GM12801 (cell line): ENCODE data around the gene CTDSPL.

Experiments
- TF ChIP-seq, protein P1 (sequence below): IDR thresholded peaks from one replicate; pipeline ENCODE4 v1.5.1; 2011; ENCODE audit warnings: control low read depth; ENCODE audit not compliant: insufficient read length; ENCODE audit errors: extremely low read depth

Gene CTDSPL

DNA sequence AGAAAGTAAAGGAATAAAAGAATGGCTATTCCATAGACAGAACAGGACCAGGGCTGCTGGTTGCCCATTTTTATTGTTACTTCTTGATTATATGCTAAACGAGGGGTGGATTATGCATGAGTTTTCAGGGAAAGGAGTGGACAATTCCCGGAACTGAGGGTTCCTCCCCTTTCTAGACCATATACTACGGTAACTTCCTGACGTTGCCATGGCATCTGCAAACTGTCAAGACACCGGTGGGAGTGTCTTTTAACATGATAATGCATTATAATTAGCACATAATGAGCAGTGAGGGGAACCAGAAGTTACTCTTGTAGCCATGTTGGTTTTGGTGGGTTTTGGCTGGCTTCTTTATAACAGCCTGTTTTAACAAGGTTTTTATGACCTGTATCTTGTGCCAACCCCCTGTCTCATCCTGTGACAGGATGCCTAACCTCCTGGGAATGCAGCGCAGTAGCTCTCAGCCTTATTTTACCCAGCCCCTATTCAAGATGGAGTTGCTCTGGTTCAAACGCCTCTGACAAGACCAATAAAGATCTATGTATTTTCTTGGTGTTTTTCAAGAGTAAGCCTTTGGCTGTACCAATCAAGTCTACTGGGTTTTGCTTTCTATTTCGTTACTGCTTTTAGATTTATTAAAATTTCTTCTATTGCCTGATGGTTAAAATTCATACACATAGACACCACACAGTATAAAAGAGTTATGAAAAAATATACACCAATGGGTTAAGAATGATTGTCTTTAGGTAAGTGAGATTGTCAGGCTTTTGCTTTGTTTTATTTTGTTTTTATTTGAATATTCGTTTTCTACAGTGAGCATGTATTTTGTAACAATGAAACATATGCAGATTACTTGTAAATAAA is 37.4 kb upstream of the CTDSPL start:
- TF ChIP-seq, protein P1, sequence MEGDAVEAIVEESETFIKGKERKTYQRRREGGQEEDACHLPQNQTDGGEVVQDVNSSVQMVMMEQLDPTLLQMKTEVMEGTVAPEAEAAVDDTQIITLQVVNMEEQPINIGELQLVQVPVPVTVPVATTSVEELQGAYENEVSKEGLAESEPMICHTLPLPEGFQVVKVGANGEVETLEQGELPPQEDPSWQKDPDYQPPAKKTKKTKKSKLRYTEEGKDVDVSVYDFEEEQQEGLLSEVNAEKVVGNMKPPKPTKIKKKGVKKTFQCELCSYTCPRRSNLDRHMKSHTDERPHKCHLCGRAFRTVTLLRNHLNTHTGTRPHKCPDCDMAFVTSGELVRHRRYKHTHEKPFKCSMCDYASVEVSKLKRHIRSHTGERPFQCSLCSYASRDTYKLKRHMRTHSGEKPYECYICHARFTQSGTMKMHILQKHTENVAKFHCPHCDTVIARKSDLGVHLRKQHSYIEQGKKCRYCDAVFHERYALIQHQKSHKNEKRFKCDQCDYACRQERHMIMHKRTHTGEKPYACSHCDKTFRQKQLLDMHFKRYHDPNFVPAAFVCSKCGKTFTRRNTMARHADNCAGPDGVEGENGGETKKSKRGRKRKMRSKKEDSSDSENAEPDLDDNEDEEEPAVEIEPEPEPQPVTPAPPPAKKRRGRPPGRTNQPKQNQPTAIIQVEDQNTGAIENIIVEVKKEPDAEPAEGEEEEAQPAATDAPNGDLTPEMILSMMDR = no peak

- TF ChIP-seq, protein P1 = no peak
Observed at GRCh38 chr3:37824954-37825328, 36.7 kb upstream of the CTDSPL start.

- TF ChIP-seq, protein P1 = no peak
Observed at GRCh38 chr3:37825744-37826400, 35.8 kb upstream of the CTDSPL start.

DNA sequence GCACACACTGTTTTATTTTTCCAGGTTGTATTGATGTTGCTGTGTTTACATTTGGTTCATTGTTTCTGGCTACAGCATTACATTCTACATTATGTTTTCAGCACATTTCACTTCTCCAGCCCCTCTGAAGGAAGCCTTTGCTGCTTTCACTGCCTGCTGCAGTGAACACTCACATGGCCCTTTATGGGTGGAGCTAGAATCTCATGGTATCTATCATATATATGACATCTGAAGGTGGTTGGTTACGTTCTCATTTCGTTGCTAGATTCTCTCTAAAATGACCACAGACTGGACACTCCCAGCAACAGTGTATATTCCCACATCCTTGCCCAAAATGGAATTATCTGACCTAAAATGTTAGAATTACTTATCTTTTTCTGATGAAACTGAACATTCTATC is 35.2 kb upstream of the CTDSPL start:
- TF ChIP-seq, protein P1 = no peak

GRCh38 chr3:37826933-37827332 is 34.7 kb upstream of the CTDSPL start:
- TF ChIP-seq, protein P1 = no peak

DNA sequence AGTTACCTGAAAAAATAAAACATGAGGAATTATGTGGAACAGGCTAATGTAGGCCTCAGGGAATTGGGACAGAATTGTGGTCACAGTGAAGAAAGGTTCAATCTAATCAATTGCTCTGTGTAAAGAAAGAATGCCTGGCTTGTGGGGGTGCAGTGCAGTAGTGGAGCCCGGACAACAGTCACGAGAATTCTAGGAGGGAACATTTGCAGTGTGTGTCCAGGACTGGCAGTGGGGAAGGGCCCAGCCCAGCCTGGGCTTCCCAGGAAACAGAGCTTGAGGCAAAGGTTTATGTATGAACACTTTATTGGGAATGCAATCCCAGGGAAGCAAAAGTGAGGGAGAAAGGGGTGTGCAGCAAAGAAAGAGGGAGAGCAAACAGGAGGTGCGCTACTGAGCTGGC is 29.2 kb upstream of the CTDSPL start:
- TF ChIP-seq, protein P1 = no peak

GRCh38 chr3:37833302-37834186 is 28.1 kb upstream of the CTDSPL start:
- TF ChIP-seq, protein P1 = no peak
